Body of pancreas (tissue), 4 donors: Measurements from ENCODE around the gene METTL1. TPM values are rescaled to one million over a fixed set of nuclear protein-coding genes. Genes with fewer than 3 reads are reported as not detected.

Experiments
- ATAC-seq: fragments of 150-250 bp; one replicate; pipeline ENCODE4 v1.9.1; 2016
- DNase-seq, 4 donors: peaks; one replicate each; pipeline ENCODE4 v3.0.0-alpha.2; 2019
- H3K27ac ChIP-seq, 4 donors: fragments of 200-600 bp; sonication (generic); 1 replicate in 3 of 4; 2 replicates in 1 of 4; pipeline versions ENCODE4 v1.5.1 to v1.6.1; 2016 to 2019; ENCODE audit warnings: mild to moderate bottlenecking in 1 of 4, mixed read lengths in 1 of 4, moderate library complexity in 1 of 4
- H3K27me3 ChIP-seq, 2 donors: fragments of 200-600 bp; sonication (generic); one replicate each; pipeline ENCODE4 v1.6.0; 2016; ENCODE audit warnings: mild to moderate bottlenecking in 1 of 2
- H3K36me3 ChIP-seq, 2 donors: fragments of 200-600 bp; sonication (generic); replicated peaks in 1 of 2; 2 replicates each; pipeline ENCODE4 v1.5.1; 2016; ENCODE audit warnings: low read depth in 2 of 2; ENCODE audit not compliant: insufficient read depth in 1 of 2
- H3K4me1 ChIP-seq: fragments of 200-600 bp; sonication (generic); one replicate; pipeline ENCODE4 v1.6.0; 2016
- H3K4me3 ChIP-seq, 2 donors: fragments of 200-600 bp; sonication (generic); 1 replicate in 1 of 2; 2 replicates in 1 of 2; pipeline ENCODE4 v1.5.1; 2016 to 2019
- H3K9me3 ChIP-seq, 3 donors: fragments of 200-600 bp; sonication (generic); 1 replicate in 2 of 3; 2 replicates in 1 of 3; pipeline ENCODE4 v1.5.1; 2016
- POLR2A ChIP-seq, 3 donors: fragments of 450-650 bp; IDR thresholded peaks; one replicate each; pipeline ENCODE4 v1.6.1; 2016; ENCODE audit warnings: antibody characterized with exemption in 3 of 3, mild to moderate bottlenecking in 2 of 3
- WGBS, 2 donors: methylation state at CpG; one replicate each; pipeline ENCODE4 v1.1.5; 2017; 5-methylcytosine and 5-hydroxymethylcytosine counted together
- intact Hi-C: fragments of 100-400 bp; cut with DNase I; formaldehyde crosslinking; loops from one replicate; pipeline ENCODE4 v1.15.1; 2023
- total RNA-seq, 2 donors: library from RNA; depleted of rRNA; stranded (reverse); fragments of >200 nt; gene quantifications; one replicate each; pipeline ENCODE4 v1.1.0, GENCODE V29; 2016
- TF ChIP-seq, protein P1 (sequence below), 7 experiments: fragments of 450-650 bp in 4 of 7; fragments of 200-600 bp in 3 of 7; sonication (generic) in 3 of 7; IDR thresholded peaks; one replicate each; pipeline ENCODE4 v1.5.1; 2016 to 2019; ENCODE audit warnings: antibody characterized with exemption in 7 of 7

METTL1 gene
- total RNA-seq, 2 donors from 2014 or later, result 16.1 to 23.1 TPM

DNA sequence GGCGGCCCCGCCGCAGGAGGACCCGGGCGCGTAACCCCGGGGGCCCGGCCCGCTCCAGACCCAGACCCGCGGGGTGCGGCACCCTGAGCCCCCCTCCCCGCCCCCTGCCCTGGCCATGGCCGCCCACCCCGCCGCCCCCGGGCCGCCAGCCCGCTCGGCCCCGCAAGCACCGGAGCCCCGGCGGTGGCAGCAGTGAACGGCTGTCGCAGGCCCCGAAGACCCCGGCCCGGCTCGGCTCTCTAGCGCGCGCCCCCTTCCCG, 16.8 kb downstream of the METTL1 start:
- intact Hi-C loops, result no loop called here
- peak overlapping the region; percentile 46 to 65 for H3K4me3 ChIP-seq
- no peaks in the 10 kb centered on the region for H3K36me3 ChIP-seq
- TF ChIP-seq, protein P1, sequence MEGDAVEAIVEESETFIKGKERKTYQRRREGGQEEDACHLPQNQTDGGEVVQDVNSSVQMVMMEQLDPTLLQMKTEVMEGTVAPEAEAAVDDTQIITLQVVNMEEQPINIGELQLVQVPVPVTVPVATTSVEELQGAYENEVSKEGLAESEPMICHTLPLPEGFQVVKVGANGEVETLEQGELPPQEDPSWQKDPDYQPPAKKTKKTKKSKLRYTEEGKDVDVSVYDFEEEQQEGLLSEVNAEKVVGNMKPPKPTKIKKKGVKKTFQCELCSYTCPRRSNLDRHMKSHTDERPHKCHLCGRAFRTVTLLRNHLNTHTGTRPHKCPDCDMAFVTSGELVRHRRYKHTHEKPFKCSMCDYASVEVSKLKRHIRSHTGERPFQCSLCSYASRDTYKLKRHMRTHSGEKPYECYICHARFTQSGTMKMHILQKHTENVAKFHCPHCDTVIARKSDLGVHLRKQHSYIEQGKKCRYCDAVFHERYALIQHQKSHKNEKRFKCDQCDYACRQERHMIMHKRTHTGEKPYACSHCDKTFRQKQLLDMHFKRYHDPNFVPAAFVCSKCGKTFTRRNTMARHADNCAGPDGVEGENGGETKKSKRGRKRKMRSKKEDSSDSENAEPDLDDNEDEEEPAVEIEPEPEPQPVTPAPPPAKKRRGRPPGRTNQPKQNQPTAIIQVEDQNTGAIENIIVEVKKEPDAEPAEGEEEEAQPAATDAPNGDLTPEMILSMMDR (IDR thresholded peaks at IDR 0.05), result no peak
- TF ChIP-seq POLR2A (IDR thresholded peaks at IDR 0.05), result no peak
- peaks cover 38% of the 10 kb centered on the region for H3K4me1 ChIP-seq
- no peaks in the 10 kb centered on the region for H3K27me3 ChIP-seq
- peak overlapping the region; percentile 25 to 89 (median 72) for H3K27ac ChIP-seq
- WGBS, 2 donors, result 3% methylated on average over 22 of the region's 34 CpGs; no CpG with 5 or more reads in 1 of the 2 donors
- ATAC-seq (no peak), DNase-seq (no peak)
- H3K9me3 ChIP-seq, result no peaks in the 10 kb centered on the region

DNA sequence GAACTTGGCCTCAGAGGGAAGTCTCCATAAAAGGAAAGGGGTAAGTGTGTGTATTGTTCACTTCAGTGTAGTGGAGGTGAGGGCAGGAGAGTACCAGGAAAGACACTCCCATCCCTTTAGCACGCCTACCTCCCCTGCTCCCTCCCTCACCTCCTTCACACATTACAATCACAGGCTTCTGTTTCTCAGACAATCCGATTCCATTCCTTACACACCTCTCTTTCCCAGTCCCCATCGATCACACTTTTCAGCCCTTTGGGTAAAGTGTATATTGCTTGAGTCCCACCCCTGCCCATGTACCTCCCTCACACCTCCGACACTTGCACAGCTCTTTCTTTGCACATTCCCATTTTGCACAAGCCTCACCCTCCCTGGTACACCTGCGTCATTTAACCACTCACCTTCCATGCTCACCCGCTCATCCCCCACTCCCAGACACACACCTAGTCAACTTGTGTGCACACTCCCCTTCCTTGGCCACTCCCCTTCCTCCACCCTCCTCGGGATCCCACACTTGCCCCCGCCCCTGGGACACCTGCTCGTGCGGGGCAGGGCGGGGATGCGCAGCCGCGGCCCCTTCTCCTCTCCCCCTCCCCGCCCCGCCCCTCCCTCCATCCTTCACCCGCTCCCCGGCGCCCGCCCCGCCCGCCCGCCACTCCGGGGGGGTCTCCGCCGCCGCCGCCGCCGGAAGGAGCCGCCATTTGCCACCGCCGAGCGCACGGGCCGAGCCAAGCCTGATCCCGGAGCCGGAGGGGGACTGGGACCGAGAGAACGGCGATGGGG, 17.3 kb downstream of the METTL1 start, which contains the start of gene MARCHF9:
MARCHF9 (plus strand) TSS at position 693 of the 783 bp plus-strand sequence. CDS start 426 bp downstream, outside the sequence.
- H3K36me3 ChIP-seq, result no peaks in the 10 kb centered on the region
- H3K9me3 ChIP-seq, result no peaks in the 10 kb centered on the region
- WGBS, 2 donors, result 1 to 2% methylated on average over 17 to 29 of the region's 41 CpGs
- peak in 2 of 3 donors; percentile 12 to 31 for TF ChIP-seq POLR2A (IDR thresholded peaks at IDR 0.05)
- TF ChIP-seq, protein P1 (IDR thresholded peaks at IDR 0.05), result no peak
- DNase-seq (peak; percentile 70 to 84 (median 80)), ATAC-seq (peak; percentile 8)
- intact Hi-C loops, result no loop called here
- peaks cover 38% of the 10 kb centered on the region for H3K4me1 ChIP-seq
- no peaks in the 10 kb centered on the region for H3K27me3 ChIP-seq
- H3K4me3 ChIP-seq, result peak within 1 kb of the TSS; percentile 46 to 65
- peak within 1 kb of the TSS; percentile 34 to 89 (median 72) for H3K27ac ChIP-seq

DNA sequence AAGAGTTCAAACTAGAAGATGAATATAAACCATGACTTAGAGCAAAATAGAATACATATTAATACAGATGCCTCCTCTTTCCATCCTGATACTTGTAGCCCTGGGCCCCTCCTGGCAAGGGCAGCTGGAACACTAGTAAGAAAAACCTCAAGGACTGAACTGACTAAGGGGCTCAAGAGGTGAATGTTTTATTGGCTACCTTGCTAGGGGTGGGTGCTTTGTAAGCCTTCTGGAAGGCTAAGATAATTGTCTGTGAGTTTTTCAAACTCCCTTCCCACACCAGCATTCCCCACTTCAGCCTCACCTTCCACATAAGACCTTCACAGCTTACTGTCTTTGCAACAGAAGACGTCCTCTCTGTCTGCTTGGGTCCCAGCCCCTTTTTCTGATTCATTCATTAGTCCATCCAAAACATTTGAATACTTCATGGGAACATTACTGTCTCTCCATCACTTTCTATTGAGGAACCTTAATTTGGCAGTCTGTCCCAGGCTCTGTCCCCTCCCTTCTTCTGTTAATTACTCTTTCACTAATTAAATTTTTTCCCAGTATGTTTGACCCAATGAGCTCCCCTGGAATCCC, 18.1 kb downstream of the METTL1 start:
- Histone ChIP-seq H3K27ac (peak overlapping the region; percentile 34 to 89 (median 72)), H3K27me3 (no peaks in the 10 kb centered on the region), H3K4me3 (no peak overlapping the region), H3K4me1 (peaks cover 38% of the 10 kb centered on the region), H3K9me3 (no peaks in the 10 kb centered on the region), H3K36me3 (no peaks in the 10 kb centered on the region)
- TF ChIP-seq, protein P1 (IDR thresholded peaks at IDR 0.05), result no peak
- TF ChIP-seq POLR2A (IDR thresholded peaks at IDR 0.05), result no peak
- ATAC-seq, result no peak
- DNase-seq, result no peak
- 21 to 25% methylated on average over 1 of the region's 1 CpG for WGBS, 2 donors
- intact Hi-C loops, result no loop called here

DNA sequence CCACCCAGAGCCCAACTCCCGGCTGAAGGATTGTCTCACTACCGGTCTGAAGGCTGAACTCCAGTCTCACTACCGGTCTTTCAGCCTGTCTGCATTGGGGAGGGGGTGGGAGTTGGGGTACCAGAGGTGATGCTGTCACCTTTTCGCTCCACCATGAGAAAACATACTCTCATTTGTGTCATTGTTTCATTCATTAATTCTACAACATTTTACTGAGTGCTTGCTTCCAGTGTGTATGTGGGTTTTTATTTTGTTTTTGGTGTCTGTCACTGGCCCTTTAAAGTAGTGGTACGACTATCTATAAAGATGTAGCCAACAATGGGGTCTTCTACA, 19.3 kb downstream of the METTL1 start:
- Histone ChIP-seq H3K4me1 (peaks cover 38% of the 10 kb centered on the region), H3K27me3 (no peaks in the 10 kb centered on the region), H3K27ac (peak overlapping the region; percentile 66 to 90 (median 78)), H3K4me3 (no peak overlapping the region), H3K36me3 (peaks cover 0 to 4% of the 10 kb centered on the region in 2 donors), H3K9me3 (no peaks in the 10 kb centered on the region)
- intact Hi-C loops, result no loop called here
- DNase-seq, result no peak
- WGBS, 2 donors, result 0 to 2% methylated on average over 5 of the region's 5 CpGs
- TF ChIP-seq, protein P1 (IDR thresholded peaks at IDR 0.05), result no peak
- TF ChIP-seq POLR2A (IDR thresholded peaks at IDR 0.05), result no peak
- no peak for ATAC-seq
